HCT116 (cell line): ENCODE results near the gene IL18. TPM values are rescaled to one million over a fixed set of nuclear protein-coding genes. Genes with fewer than 3 reads are reported as not detected.
A peak's percentile ranks its signal among the peaks of the same experiment; 100 is the strongest.
"Not testable (repeated sequence)": the region's sequence is repeated elsewhere in the genome, so short reads cannot be mapped to it uniquely, and the experiment has no call there.

Experiments used
- ATAC-seq: fragments of 200-7000 bp; cut with Tn5 transposase; 2 replicates; pipeline ENCODE4 v1.9.1; 2020; ENCODE audit warnings: mild to moderate bottlenecking, moderate library complexity
- BruUV-seq: library from RNA; stranded (reverse); fragments of 400-500 nt; replicated peaks from 2 replicates; lab custom pipeline; 2021; lab: Mats Ljungman, UMichigan
- CTCF ChIA-PET: fragments of 300-600 bp; sonication (Branson Sonifier 250); formaldehyde crosslinking; loops from one replicate; lab custom pipeline; 2021; ENCODE audit warnings: antibody characterized with exemption; lab: Charles Lee
- POLR2A ChIA-PET: fragments of 300-600, 350-600 bp; sonication (Branson Sonifier 250); formaldehyde crosslinking; loops from one replicate; lab custom pipeline; 2021; ENCODE audit warnings: antibody characterized with exemption; lab: Charles Lee
- RAD21 ChIA-PET, 2 experiments: fragments of 300-600 bp; sonication (Branson Sonifier 250); formaldehyde crosslinking; loops; one replicate each; lab custom pipeline; 2023; ENCODE audit warnings: low total read pairs in 2 of 2; ENCODE audit not compliant: uncharacterized antibody in 2 of 2, unreplicated experiment in 2 of 2, low non-redundant PET in 1 of 2; lab: Charles Lee
- DNase-seq: peaks from one replicate; pipeline ENCODE4 v3.0.0-alpha.2; 2010; ENCODE audit warnings: low read depth, low spot score
- H2AFZ ChIP-seq: fragments of 200-600 bp; shearing (Covaris generic), sonication (generic); 2 replicates; pipeline ENCODE4 v1.6.1; 2017; ENCODE audit warnings: low read depth, mixed run types, mixed read lengths, antibody characterized with exemption, low read length; ENCODE audit not compliant: poor library complexity, severe bottlenecking
- H3K27ac ChIP-seq: 2 replicates; pipeline ENCODE4 v1.5.1; 2012; ENCODE audit warnings: low read depth, low read length
- H3K27me3 ChIP-seq: fragments of 200-600 bp; sonication (generic); 2 replicates; pipeline ENCODE4 v1.6.1; 2016; ENCODE audit warnings: mixed run types, low read length, mixed read lengths; ENCODE audit not compliant: insufficient read depth
- H3K36me3 ChIP-seq, 2 experiments: fragments of 200-500 bp in 1 of 2; fragments of 200-600 bp in 1 of 2; sonication (Bioruptor generic) in 1 of 2; sonication (generic) in 1 of 2; 2 replicates each; pipeline versions ENCODE4 v1.5.1 to v1.6.1; 2014 to 2016; ENCODE audit warnings: low read length in 2 of 2, inconsistent platforms in 1 of 2, mixed read lengths in 1 of 2, mixed run types in 1 of 2; ENCODE audit not compliant: insufficient read depth in 2 of 2, control insufficient read depth in 1 of 2
- H3K4me1 ChIP-seq, 2 experiments: fragments of 200-600 bp in 1 of 2; sonication (generic) in 1 of 2; 2 replicates each; pipeline versions ENCODE4 v1.5.1 to v1.6.1; 2012 to 2017; ENCODE audit warnings: low read length in 2 of 2, inconsistent platforms in 1 of 2, mild to moderate bottlenecking in 1 of 2, mixed read lengths in 1 of 2, mixed run types in 1 of 2, moderate library complexity in 1 of 2; ENCODE audit not compliant: insufficient read depth in 2 of 2, control insufficient read depth in 1 of 2
- H3K4me2 ChIP-seq: fragments of 200-600 bp; sonication (generic); 2 replicates; pipeline ENCODE4 v1.6.1; 2017; ENCODE audit warnings: mixed run types, low read length, mixed read lengths
- H3K4me3 ChIP-seq, 2 experiments: fragments of 200-600 bp in 1 of 2; sonication (generic) in 1 of 2; replicated peaks in 1 of 2; 2 replicates each; pipeline ENCODE4 v1.5.1; 2011 to 2016; ENCODE audit warnings: low read length in 2 of 2, control low read depth in 1 of 2, low read depth in 1 of 2, mild to moderate bottlenecking in 1 of 2, mixed read lengths in 1 of 2, mixed run types in 1 of 2
- H3K79me2 ChIP-seq: fragments of 200-600 bp; sonication (generic); 2 replicates; pipeline ENCODE4 v1.6.1; 2017; ENCODE audit warnings: mild to moderate bottlenecking, mixed run types, low read length, moderate library complexity, mixed read lengths; ENCODE audit not compliant: insufficient read depth
- H3K9ac ChIP-seq: fragments of 200-600 bp; sonication (generic); 2 replicates; pipeline ENCODE4 v1.6.1; 2016; ENCODE audit warnings: low read length, mixed read lengths
- H3K9me2 ChIP-seq: fragments of 200-600 bp; sonication (generic), shearing (Covaris generic); 2 replicates; pipeline ENCODE4 v1.6.1; 2017; ENCODE audit warnings: mixed run types, mild to moderate bottlenecking, moderate library complexity; ENCODE audit not compliant: insufficient read depth
- H3K9me3 ChIP-seq, 2 experiments: fragments of 200-500 bp in 1 of 2; fragments of 200-600 bp in 1 of 2; sonication (Bioruptor generic) in 1 of 2; sonication (generic) in 1 of 2; 2 replicates each; pipeline ENCODE4 v1.6.1; 2014 to 2017; ENCODE audit warnings: low read length in 2 of 2, mixed read lengths in 2 of 2, inconsistent platforms in 1 of 2, low read depth in 1 of 2, mild to moderate bottlenecking in 1 of 2, mixed run types in 1 of 2, moderate library complexity in 1 of 2; ENCODE audit not compliant: control insufficient read depth in 1 of 2, insufficient read depth in 1 of 2
- H4K20me1 ChIP-seq: fragments of 200-600 bp; sonication (generic), shearing (Covaris generic); 2 replicates; pipeline ENCODE4 v1.6.1; 2017; ENCODE audit warnings: mixed run types, mild to moderate bottlenecking, moderate library complexity; ENCODE audit not compliant: insufficient read depth
- POLR2A ChIP-seq: IDR thresholded peaks from 2 replicates; pipeline ENCODE4 v1.7.0; 2011; ENCODE audit warnings: borderline replicate concordance; ENCODE audit not compliant: insufficient read depth, insufficient read length; ENCODE audit errors: extremely low read depth
- intact Hi-C: fragments of 100-400 bp; cut with micrococcal nuclease; formaldehyde crosslinking; loops from 2 replicates; pipeline ENCODE4 v1.10.0; 2022
- total RNA-seq: library from RNA; stranded (reverse); gene quantifications from one replicate; pipeline ENCODE4 v1.2.1, GENCODE V29; 2021; ENCODE audit not compliant: unreplicated experiment

IL18 gene
- total RNA-seq, 1 experiment from 2014 or later, result 112 TPM

DNA sequence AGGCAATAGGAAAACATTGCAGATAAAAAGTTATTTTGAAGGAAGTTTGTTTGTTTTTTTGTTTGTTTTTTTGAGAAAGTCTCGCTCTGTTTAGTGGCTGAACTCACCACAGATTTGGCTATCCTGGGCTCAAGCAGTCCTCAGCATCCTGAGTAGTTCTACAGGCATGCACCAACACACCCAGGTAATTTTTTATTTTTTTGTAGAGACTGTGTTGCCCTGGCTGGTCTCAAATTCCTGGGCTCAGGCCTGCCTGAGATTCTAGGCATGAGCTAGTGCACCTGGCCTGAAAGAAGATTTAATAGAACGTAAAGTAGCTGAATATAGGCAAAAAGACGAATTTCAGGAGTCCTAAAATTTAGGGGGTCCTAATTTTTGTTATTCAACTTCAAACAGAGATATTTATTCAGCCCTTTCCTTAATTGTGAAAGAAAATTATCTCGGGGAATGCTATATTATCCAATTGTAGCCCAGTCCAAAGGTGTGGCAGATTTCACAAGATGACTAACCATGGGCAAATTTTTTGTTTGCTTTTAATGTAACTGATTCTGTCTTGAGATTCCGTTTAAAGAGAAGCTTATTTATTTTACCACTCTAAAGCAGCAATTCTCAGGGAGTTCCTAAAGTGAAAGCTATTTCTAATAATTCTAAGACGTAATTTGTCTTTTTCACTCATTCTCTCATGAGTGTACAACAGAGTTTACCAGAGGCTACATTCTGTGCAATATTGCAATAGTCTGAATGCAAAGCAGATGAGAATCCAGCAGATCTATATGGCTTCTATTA, 940 bp downstream of the IL18 start:
- Histone ChIP-seq H3K27me3 (no peaks in the 10 kb centered on the region), H3K79me2 (peaks cover 60% of the 10 kb centered on the region), H3K27ac (peak overlapping the region; percentile 57; the same call in 1 of the 2 replicates), H3K9ac (peak overlapping the region; percentile 73), H3K9me3 (no peaks in the 10 kb centered on the region), H4K20me1 (no peaks in the 10 kb centered on the region), H3K4me1 (peaks cover 33 to 72% of the 10 kb centered on the region in 2 experiments), H3K4me2 (peak overlapping the region; percentile 76), H3K4me3 (peak overlapping the region; percentile 68 to 79), H3K9me2 (no peaks in the 10 kb centered on the region), H3K36me3 (peaks cover 0 to 5% of the 10 kb centered on the region in 2 experiments; a peak in 2 of 4 replicates), H2AFZ (no peak overlapping the region)
- ChIA-PET POLR2A (interaction anchor here (1.1 to 2.4 kb wide), 4 partner anchors 10 to 43 kb away, joined by 4 to 13 read pairs (median 6); no protein-coding TSS in a partner anchor), CTCF (interaction anchor here (3.1 kb wide), 1 partner anchor 12 kb away, joined by 11 read pairs; the partner anchor contains the start of gene BCO2), RAD21 (no interaction called here)
- TF ChIP-seq POLR2A, result no peak
- ATAC-seq (peak; percentile 7; the same call in 1 of the 2 replicates), DNase-seq (no peak)
- intact Hi-C loops, result loop anchor here (5.0 kb wide), 1 partner anchor 286 kb away; the partner anchor contains the start of genes CFAP68 and FDXACB1
- BruUV-seq, result no TSS peak

GRCh38 chr11:112162200-112162599, 1.7 kb downstream of the IL18 start:
- H3K9me2 ChIP-seq, DNase-seq, CTCF ChIA-PET, H2AFZ ChIP-seq, H3K36me3 ChIP-seq, BruUV-seq, ATAC-seq, H3K27me3 ChIP-seq, H4K20me1 ChIP-seq, POLR2A ChIA-PET, RAD21 ChIA-PET, H3K9me3 ChIP-seq: not testable (repeated sequence)
- H3K4me1 ChIP-seq, result peaks cover 39 to 80% of the 10 kb centered on the region in 2 experiments
- H3K4me2 ChIP-seq, result peak overlapping the region; percentile 76
- intact Hi-C loops, result loop anchor here (5.0 kb wide), 1 partner anchor 285 kb away; the partner anchor contains the start of genes CFAP68 and FDXACB1
- H3K4me3 ChIP-seq, result peak overlapping the region; percentile 68 to 79
- peaks cover 60% of the 10 kb centered on the region for H3K79me2 ChIP-seq
- peak overlapping the region; percentile 73; the same call in 1 of the 2 replicates for H3K9ac ChIP-seq
- H3K27ac ChIP-seq, result peak overlapping the region; percentile 57; the same call in 1 of the 2 replicates
